Mammary epithelial cell (primary cell): ENCODE results near the gene ZFAND3.

ENCODE experiments used
- EZH2 ChIP-seq: IDR thresholded peaks from 2 replicates; pipeline ENCODE4 v1.6.1; 2012; ENCODE audit warnings: low read length, inconsistent platforms, borderline replicate concordance
- TF ChIP-seq, protein P1 (sequence below), 2 donors: IDR thresholded peaks in 1 of 2; conservative IDR thresholded peaks in 1 of 2; 2 replicates each; pipeline ENCODE4 v1.5.1; 2011 to 2012; ENCODE audit warnings: inconsistent platforms in 2 of 2, low read length in 2 of 2, mild to moderate bottlenecking in 2 of 2, control low read depth in 1 of 2, low read depth in 1 of 2; ENCODE audit not compliant: insufficient read depth in 1 of 2; ENCODE audit errors: extremely low read depth in 1 of 2

DNA sequence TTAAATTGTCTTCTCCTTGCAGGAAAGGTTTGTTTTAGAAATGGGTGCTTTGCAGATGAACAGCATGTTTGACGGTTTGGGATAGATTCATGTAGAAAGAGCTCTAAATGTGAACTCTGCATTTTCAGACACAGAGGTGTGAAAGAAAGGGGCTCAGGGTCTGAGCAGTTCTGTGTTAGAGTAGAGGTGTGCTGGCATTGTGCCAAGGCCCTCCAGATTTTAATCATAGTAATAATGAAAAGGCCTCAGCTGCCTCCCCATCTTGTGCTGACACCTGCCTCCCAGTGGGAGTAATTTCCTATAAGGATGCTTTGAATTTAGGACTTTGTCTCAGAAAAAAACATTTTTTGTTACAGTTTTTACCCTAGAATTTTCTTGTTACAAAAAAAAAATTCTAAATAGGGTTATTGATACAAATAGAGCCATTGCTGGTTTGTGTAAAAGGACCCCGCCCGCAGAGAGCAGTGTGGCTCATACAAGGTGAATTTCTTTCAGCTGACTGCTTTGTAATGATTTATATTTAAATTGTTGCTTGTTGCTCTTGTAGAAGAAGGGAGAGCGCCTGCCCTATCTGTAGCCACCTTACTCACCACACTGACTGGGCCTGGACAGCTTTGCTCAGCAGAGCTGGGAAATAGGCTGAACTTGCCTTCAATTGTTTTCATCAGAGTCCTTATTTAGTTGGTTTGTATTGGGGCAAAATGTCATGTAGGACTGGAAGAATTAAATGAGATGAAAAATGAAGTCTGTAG lies 294.5 kb downstream of the ZFAND3 start:
- TF ChIP-seq, protein P1, sequence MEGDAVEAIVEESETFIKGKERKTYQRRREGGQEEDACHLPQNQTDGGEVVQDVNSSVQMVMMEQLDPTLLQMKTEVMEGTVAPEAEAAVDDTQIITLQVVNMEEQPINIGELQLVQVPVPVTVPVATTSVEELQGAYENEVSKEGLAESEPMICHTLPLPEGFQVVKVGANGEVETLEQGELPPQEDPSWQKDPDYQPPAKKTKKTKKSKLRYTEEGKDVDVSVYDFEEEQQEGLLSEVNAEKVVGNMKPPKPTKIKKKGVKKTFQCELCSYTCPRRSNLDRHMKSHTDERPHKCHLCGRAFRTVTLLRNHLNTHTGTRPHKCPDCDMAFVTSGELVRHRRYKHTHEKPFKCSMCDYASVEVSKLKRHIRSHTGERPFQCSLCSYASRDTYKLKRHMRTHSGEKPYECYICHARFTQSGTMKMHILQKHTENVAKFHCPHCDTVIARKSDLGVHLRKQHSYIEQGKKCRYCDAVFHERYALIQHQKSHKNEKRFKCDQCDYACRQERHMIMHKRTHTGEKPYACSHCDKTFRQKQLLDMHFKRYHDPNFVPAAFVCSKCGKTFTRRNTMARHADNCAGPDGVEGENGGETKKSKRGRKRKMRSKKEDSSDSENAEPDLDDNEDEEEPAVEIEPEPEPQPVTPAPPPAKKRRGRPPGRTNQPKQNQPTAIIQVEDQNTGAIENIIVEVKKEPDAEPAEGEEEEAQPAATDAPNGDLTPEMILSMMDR (conservative IDR thresholded peaks at IDR 0.05 in 1 of 2, IDR thresholded peaks at IDR 0.05 in 1 of 2; ENCODE audit: extremely low read depth in 1 of 2, insufficient read depth in 1 of 2, low read depth in 1 of 2, low read length in 2 of 2): no peak
- TF ChIP-seq EZH2: no peak
